Measurements from ENCODE around the gene ZNF69.
A peak's percentile ranks its signal among the peaks of the same experiment; 100 is the strongest.
"Not testable (repeated sequence)": the region's sequence is repeated elsewhere in the genome, so short reads cannot be mapped to it uniquely, and the experiment has no call there.

The ZNF69 gene

DNA sequence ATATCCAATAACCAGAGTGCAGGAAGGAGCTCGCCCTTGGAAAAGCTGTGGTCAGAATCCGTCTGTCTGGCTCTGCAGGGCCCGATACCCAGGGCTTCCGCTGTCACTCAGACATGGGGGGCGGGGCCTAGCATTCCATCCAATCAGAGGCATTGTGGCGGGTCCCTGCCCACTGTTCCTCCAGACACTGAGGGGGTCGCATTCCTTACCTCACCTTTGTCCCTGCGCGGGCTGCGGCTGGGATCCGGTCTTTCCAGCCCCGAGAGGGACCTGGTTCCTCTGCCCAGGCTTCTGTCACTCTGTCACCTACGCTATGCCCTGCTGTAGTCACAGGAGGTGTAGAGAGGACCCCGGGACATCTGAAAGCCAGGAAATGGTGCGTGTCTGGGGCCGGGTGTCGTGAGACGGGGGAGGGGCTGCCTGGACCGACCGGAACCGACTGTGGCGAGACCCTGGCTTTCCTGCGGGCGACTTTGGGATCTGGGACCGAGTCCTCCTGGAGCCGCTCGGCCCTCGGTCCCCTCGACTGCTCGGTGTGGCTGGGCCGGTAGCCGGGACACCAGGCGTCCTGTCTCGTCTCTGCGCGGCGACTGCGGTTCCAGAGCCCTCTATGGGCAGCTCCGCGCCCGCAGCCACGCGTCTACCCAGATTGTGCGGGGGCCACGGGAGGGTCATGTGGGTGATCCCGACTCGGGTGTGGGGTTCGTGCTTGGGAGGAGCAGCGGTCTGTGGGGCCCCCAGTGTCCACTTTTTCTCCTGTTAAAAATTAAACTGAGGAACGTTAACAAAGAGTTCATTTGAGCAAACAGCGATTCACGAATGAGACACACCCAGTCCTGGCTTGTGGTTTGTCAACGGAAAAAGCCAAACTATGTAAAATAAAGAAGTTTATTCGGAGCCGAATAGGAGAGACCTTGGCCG is at the start of gene ZNF69:
Gene ZNF69 (plus strand): TSS at position 172 of the 921 bp plus-strand sequence. CDS start 142 bp downstream, at position 314.
- peak; percentile 29 to 51 for DNase-seq (ENCODE audit: low read depth in 2 of 2)

DNA sequence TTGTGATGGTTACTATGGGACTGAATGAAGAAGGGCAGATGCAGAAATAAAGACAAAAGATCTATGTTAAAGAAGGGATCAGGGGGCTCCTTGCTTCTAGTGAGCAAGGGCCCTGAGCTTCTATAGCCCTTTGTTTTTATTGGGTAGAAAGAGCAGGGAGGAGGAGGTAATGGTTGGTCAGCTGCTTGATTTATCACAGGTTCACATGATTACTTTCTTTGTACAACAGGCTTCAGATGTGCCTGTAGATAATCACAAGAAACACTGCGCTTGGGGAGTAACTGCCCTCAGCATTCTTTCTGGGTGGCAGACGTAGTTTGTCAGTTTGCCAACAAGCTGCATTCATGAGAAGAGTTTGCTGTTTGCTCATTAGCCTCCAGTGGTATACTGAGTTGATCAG is 43.9 kb upstream of the ZNF69 start:
- DNase-seq (ENCODE audit: low read depth in 2 of 2) = no peak

DNA sequence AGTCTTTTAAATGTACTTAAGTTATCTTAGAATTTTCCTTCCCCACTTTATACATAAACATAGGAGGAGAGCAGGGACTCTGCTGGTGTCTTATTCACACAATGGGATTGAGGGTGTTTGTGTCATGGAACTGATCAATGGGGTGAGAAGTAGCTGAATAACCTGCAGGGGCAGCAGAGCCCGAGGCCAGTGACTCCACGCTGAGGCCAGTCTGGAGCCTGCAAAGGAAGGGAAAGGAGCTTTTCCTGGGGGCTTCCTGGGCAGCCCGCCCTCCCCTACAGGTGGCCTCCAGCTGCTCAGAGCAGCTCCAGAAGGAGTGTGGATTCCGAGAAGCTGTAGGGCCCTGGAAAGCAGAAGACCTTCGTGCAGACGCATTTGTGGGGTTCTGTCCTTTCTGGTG is 40.0 kb upstream of the ZNF69 start:
- not testable (repeated sequence) for DNase-seq (ENCODE audit: low read depth in 2 of 2)

DNA sequence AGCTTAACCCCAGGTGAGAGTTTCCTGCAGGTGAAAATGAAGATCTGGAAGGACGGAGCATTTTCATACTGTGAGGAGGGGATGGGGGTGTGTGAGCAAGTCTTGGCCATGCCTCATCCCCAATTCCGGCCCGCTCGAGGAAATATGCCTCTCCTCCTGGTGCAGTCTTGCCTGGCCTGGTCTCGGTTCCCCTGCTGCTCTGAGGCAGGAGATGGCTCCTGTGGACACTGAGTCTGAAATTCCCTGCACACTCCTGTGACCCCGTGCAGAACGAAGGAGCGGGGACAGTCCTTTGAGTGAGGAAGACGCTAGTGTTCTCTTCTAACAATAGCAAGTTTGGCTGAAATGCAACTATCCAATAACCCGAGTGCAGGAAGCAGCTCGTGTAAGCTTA is 39.4 kb upstream of the ZNF69 start:
- DNase-seq (ENCODE audit: low read depth in 2 of 2) = no peak

- peak; percentile 69 to 85 for DNase-seq (ENCODE audit: low read depth in 2 of 2)
These were observed 38.8 kb upstream of the ZNF69 start, which contains the start of gene ZNF439 for GRCh38 chr19:11848594-11849469. TSS of gene ZNF439 (plus strand) at chr19:11848726. CDS start at chr19:11848868, 142 bp downstream.

GRCh38 chr19:11850289-11850688 is 37.3 kb upstream of the ZNF69 start:
- DNase-seq (ENCODE audit: low read depth in 2 of 2) = not testable (repeated sequence)

DNA sequence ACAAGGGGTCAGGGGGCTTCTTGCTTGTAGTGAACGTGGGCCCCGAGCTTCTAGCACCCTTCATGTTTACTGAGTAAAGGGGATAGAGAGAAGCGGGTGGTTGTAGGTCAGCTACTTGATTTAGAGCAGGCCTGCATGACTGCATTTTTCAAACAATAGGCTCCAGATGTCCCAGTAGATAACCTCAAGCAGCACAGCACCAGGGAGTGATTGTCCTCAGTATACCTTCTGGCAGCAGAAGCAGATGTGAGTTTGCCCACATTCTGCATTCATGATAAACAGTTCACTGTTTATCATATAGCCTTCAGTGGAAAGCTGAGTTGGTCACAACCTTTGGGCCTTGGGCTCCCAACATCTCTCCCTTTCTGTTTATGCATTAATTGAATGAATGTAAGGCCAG is 34.2 kb upstream of the ZNF69 start:
- no peak for DNase-seq (ENCODE audit: low read depth in 2 of 2)

DNA sequence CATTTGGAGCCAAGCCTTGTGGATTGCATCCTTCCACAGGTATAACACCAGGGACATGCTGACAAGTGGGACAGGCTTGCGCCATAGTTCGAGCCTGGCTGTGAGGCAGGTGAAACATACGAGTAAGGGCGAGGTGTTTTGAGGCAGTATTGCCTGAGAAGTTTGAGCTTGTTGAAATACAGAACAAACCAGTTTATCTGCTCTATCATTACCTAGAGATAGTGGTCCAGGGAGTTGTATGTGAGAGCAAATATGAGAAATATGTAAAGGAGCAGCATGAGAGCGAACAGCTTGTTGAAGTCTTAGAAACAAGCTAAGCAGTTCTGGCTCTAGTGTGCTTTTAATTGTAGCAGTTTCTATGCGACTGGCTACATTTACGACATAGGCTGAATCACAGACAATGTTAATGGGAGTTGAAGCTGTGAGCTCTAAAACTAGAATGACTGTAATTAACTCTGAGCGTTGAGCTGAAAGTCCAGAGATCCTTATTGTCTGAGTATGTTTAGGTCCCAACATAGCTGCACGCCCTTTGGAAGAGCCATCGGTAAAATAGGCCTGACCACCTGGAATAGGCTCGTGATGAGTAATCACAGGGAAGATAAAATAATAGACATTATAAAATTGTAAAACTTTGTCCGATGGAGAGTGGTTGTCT is 30.9 kb upstream of the ZNF69 start:
- DNase-seq (ENCODE audit: low read depth in 2 of 2) = no peak

DNA sequence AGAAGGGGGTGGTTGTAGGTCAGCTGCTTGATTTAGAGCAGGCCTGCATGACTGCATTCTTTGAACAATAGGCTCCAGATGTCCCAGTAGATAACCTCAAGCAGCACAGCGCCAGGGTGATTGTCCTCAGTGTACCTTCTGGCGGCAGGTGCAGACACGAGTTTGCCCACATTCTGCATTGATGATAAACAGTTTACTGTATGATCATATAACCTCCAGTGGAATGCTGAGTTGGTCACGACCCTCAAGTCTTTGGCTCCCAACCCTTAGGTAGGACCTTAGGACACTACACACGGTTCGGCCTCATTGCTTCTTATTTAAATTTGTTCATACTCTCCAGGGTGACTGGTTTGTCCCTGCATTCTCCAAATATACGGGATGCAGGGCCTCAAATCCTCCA is 26.9 kb upstream of the ZNF69 start:
- no peak for DNase-seq (ENCODE audit: low read depth in 2 of 2)

DNA sequence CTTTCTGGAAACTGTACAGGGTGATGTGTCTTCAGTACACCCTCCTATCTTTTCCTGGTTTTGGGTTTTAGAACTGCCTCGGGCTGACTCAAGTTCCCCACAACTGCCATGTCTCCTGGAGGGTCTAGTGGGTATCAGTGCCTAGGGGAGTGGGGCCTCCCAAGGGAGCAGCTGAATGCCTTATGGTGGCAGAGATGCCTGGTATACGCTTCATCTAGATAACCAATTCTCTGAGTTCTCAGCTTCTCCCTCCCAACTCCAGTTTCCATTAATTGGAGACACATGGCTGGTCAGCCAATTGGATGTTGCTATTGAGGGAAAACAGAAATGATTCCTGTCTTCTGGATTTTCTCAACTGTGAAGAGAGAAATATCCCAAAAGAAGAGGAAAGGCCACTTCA is 26.3 kb upstream of the ZNF69 start:
- no peak for DNase-seq (ENCODE audit: low read depth in 2 of 2)

- not testable (repeated sequence) for DNase-seq (ENCODE audit: low read depth in 2 of 2)
These were observed 19.8 kb upstream of the ZNF69 start for GRCh38 chr19:11867766-11868165.

DNA sequence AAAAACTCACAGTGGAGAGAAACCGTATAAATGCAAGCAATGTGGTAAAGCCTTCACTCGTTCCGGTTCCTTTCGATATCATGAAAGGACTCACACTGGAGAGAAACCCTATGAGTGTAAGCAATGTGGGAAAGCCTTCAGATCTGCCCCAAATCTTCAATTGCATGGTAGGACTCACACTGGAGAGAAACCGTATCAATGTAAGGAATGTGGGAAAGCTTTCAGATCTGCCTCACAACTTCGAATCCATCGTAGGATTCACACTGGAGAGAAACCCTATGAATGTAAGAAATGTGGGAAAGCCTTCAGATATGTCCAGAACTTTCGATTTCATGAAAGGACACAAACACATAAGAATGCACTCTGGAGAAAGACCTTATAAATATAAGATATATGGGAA is 19.4 kb upstream of the ZNF69 start:
- DNase-seq (ENCODE audit: low read depth in 2 of 2) = no peak

DNA sequence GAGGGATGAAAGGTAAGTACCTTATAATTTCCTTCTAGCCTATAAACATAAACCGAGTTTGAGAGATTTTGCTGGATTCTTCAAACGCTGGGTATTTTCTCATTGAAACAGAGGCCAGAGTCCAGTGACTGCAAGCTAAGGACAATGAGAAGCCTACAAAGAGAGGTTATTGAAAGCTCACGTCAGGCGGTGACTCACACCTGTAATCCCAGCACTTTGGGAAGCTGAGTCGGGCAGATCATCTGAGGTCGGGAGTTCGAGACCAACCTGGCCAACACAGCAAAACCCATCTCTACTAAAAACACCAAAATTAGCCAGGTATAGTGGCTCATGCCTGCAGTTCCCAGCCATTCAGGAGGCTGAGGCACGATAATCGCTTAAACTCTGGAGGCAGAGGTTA is 15.0 kb upstream of the ZNF69 start:
- DNase-seq (ENCODE audit: low read depth in 2 of 2) = no peak

- no peak for DNase-seq (ENCODE audit: low read depth in 2 of 2)
These were observed 13.8 kb upstream of the ZNF69 start for GRCh38 chr19:11873762-11874161.

DNA sequence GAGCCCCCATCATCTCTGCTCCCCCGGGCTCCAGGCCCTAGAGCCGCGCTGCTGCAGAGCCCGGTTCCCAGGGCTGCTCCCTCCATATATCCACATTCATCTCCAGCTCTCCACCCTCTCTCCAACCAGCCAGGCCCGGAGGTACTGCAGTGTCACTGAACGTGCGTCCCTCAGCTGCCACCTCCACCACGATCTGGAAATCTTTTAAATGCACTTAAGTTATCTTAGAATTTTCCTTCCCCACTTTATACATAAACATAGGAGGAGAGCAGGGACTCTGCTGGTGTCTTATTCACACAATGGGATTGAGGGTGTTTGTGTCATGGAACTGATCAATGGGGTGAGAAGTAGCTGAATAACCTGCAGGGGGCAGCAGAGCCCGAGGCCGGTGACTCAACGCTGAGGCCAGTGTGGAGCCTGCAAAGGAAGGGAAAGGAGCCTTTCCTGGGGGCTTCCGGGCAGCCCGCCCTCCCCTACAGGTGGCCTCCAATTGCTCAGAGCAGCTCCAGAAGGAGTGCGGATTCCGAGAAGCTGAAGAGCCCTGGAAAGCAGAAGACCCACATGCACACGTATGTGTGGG is 7.8 kb upstream of the ZNF69 start:
- peak; percentile 16 to 28 for DNase-seq (ENCODE audit: low read depth in 2 of 2)

GRCh38 chr19:11880598-11880997 is 7.0 kb upstream of the ZNF69 start:
- no peak for DNase-seq (ENCODE audit: low read depth in 2 of 2)

- peak; percentile 16 to 34 for DNase-seq (ENCODE audit: low read depth in 2 of 2)
These were observed 6.3 kb upstream of the ZNF69 start for GRCh38 chr19:11881151-11881800.

DNA sequence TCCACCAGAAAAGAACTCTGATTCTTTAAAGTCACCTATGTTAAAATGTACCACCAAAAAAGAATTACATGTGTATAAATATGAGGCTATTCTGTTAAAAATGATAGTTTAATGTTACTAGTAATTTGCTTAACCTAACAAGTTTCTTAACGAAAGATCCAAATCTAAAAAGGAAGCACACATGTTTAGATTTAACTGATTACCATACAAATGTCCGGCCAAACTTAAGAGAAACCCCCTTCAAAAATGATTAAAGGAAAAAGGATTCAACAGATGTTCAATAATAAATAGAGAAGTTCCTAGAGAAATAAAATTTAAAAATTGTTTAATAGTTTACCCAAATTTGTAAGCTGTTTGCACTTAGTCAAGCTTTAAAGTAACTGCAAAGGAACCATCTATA is 5.0 kb upstream of the ZNF69 start:
- DNase-seq (ENCODE audit: low read depth in 2 of 2) = no peak

DNA sequence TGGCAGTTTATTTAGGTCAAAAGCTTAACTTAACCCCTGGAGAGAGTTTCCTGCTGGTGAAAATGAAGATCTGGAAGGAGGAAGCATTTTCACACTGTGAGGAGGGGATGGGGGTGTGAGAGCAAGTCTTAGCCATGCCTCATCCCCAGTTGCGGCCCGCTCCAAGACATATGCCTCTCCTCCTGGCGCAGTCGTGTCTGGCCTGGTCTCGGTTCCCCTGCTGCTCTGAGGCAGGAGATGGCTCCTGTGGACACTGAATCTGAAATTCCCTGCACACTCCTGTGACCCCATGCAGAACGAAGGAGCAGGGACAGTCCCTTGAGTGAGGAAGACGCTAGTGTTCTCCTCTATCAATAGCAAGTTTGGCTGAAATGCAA is 360 bp upstream of the ZNF69 start:
- DNase-seq (ENCODE audit: low read depth in 2 of 2) = no peak

GRCh38 chr19:11889901-11890300 is 2.3 kb downstream of the ZNF69 start:
- not testable (repeated sequence) for DNase-seq (ENCODE audit: low read depth in 2 of 2)

- no peak for DNase-seq (ENCODE audit: low read depth in 2 of 2)
These were observed 3.1 kb downstream of the ZNF69 start for GRCh38 chr19:11890634-11891033.

Measured in stimulated activated CD8-positive, alpha-beta memory T cell treated with anti-CD3 and anti-CD28 coated beads, Interleukin-15, amount 100 ng/mL, for 48 hours (primary cell).